GM18868 (cell line): ENCODE data around the gene RNFT1.
"Not testable (repeated sequence)": the region's sequence is repeated elsewhere in the genome, so short reads cannot be mapped to it uniquely, and the experiment has no call there.

Source experiments
- ATAC-seq: cut with Tn5 transposase; IDR thresholded peaks from one replicate; pipeline ENCODE4 v1.9.1; 2021; ENCODE audit warnings: mild to moderate bottlenecking, moderate library complexity; ENCODE audit not compliant: unreplicated experiment

Gene RNFT1

GRCh38 chr17:59930121-59930520, 34.4 kb downstream of the RNFT1 start:
- not testable (repeated sequence) for ATAC-seq

GRCh38 chr17:59920637-59921036, 43.9 kb downstream of the RNFT1 start:
- not testable (repeated sequence) for ATAC-seq

- no peak for ATAC-seq
These were observed 48.1 kb downstream of the RNFT1 start for GRCh38 chr17:59916446-59916845.

GRCh38 chr17:59914274-59914854, 50.2 kb downstream of the RNFT1 start:
- no peak for ATAC-seq

GRCh38 chr17:59907467-59907866, 57.1 kb downstream of the RNFT1 start:
- ATAC-seq, result no peak

- no peak for ATAC-seq
These were observed 61.1 kb downstream of the RNFT1 start for GRCh38 chr17:59903455-59903854.
